Renal cortical epithelial cell (primary cell): Measurements from ENCODE around the gene SDC4. TPM values are rescaled to one million over a fixed set of nuclear protein-coding genes. Genes with fewer than 3 reads are reported as not detected.

ENCODE experiments used
- DNase-seq: peaks from one replicate; pipeline ENCODE4 v3.0.0-alpha.2; 2011; ENCODE audit warnings: low read depth
- total RNA-seq: library from RNA; depleted of rRNA; stranded (reverse); fragments of >200 nt; gene quantifications from 2 replicates; pipeline ENCODE4 v1.2.3, GENCODE V29; 2014

The SDC4 gene
- total RNA-seq, 1 donor from 2014 or later, result 500 TPM

- peak; percentile 82 for DNase-seq
These were observed 4.6 kb downstream of the SDC4 start for GRCh38 chr20:45343532-45344167.

GRCh38 chr20:45342855-45343531, 5.2 kb downstream of the SDC4 start:
- DNase-seq, result no peak

- peak; percentile 81 for DNase-seq
These were observed 6.0 kb downstream of the SDC4 start for GRCh38 chr20:45341939-45342854.

GRCh38 chr20:45341579-45341938, 6.7 kb downstream of the SDC4 start:
- DNase-seq, result peak; percentile 26

- peak; percentile 23 for DNase-seq
These were observed 7.3 kb downstream of the SDC4 start for GRCh38 chr20:45340951-45341350.

- DNase-seq, result peak; percentile 48
These were observed 7.9 kb downstream of the SDC4 start for GRCh38 chr20:45340236-45340847.

GRCh38 chr20:45339799-45340198, 8.4 kb downstream of the SDC4 start:
- DNase-seq, result no peak

- DNase-seq, result no peak
These were observed 9.1 kb downstream of the SDC4 start for GRCh38 chr20:45339084-45339483.

- peak; percentile 83 for DNase-seq
These were observed 9.8 kb downstream of the SDC4 start for GRCh38 chr20:45338121-45339030.

- DNase-seq, result peak; percentile 96
These were observed 10.7 kb downstream of the SDC4 start for GRCh38 chr20:45337367-45338120.

GRCh38 chr20:45336530-45337366, 11.5 kb downstream of the SDC4 start:
- peak; percentile 96 for DNase-seq

- DNase-seq, result no peak
These were observed 17.7 kb downstream of the SDC4 start for GRCh38 chr20:45330476-45330875.

GRCh38 chr20:45329497-45330319, 18.5 kb downstream of the SDC4 start:
- DNase-seq, result peak; percentile 95

GRCh38 chr20:45328451-45328850, 19.8 kb downstream of the SDC4 start:
- no peak for DNase-seq

GRCh38 chr20:45325371-45325770, 22.9 kb downstream of the SDC4 start:
- DNase-seq, result no peak

- peak; percentile 62 for DNase-seq
These were observed 24.5 kb downstream of the SDC4 start for GRCh38 chr20:45323731-45324130.

GRCh38 chr20:45322952-45323383, 25.3 kb downstream of the SDC4 start:
- peak; percentile 58 for DNase-seq

- DNase-seq, result no peak
These were observed 27.2 kb downstream of the SDC4 start for GRCh38 chr20:45320948-45321595.
